B cell (primary cell): ENCODE results near the gene CHST11. TPM values are rescaled to one million over a fixed set of nuclear protein-coding genes. Genes with fewer than 3 reads are reported as not detected.

ENCODE experiments used
- ATAC-seq: fragments of 200-7000 bp; cut with Tn5 transposase; one replicate; pipeline ENCODE4 v1.10.0; 2021; ENCODE audit warnings: low read depth, mild to moderate bottlenecking, moderate number of reproducible peaks, moderate library complexity
- CTCF ChIA-PET: fragments of 350-600 bp; sonication (Branson Sonifier 250); formaldehyde crosslinking; loops from one replicate; lab custom pipeline; 2021; ENCODE audit warnings: antibody characterized with exemption, inconsistent platforms; lab: Charles Lee
- POLR2A ChIA-PET: fragments of 350-600 bp; sonication (Branson Sonifier 250); formaldehyde crosslinking; loops from one replicate; lab custom pipeline; 2021; ENCODE audit warnings: antibody characterized with exemption; lab: Charles Lee
- DNase-seq: peaks from one replicate; pipeline ENCODE4 v3.0.0; 2013
- H2AFZ ChIP-seq: 2 replicates; pipeline ENCODE4 v1.6.1; 2012; ENCODE audit warnings: mild to moderate bottlenecking, low read depth, low read length; ENCODE audit not compliant: insufficient read depth, poor library complexity, severe bottlenecking
- H3K27ac ChIP-seq, 2 donors: 1 replicate in 1 of 2; 2 replicates in 1 of 2; pipeline ENCODE4 v1.5.1; 2012 to 2013; ENCODE audit warnings: low read length in 2 of 2, mild to moderate bottlenecking in 2 of 2, moderate library complexity in 1 of 2
- H3K27me3 ChIP-seq, 4 experiments: fragments of 200-600 bp in 1 of 4; sonication (generic) in 1 of 4; replicated peaks in 1 of 4; 1 replicate in 2 of 4; 2 replicates in 2 of 4; pipeline versions ENCODE4 v1.6.1 to v1.7.0; 2013 to 2016; ENCODE audit warnings: low read length in 3 of 4, mild to moderate bottlenecking in 2 of 4, mixed read lengths in 1 of 4, moderate library complexity in 1 of 4; ENCODE audit not compliant: insufficient read depth in 4 of 4, control insufficient read depth in 3 of 4; ENCODE audit errors: control extremely low read depth in 1 of 4
- H3K36me3 ChIP-seq, 2 experiments: replicated peaks in 1 of 2; 1 replicate in 1 of 2; 2 replicates in 1 of 2; pipeline versions ENCODE4 v1.6.1 to v1.7.1; 2013; ENCODE audit warnings: low read length in 1 of 2; ENCODE audit not compliant: insufficient read depth in 2 of 2, control insufficient read depth in 1 of 2; ENCODE audit errors: control extremely low read depth in 1 of 2, extremely low read depth in 1 of 2
- H3K4me1 ChIP-seq, 2 donors: fragments of 200-600 bp in 1 of 2; sonication (generic) in 1 of 2; 1 replicate in 1 of 2; 2 replicates in 1 of 2; pipeline versions ENCODE4 v1.5.1 to v1.6.1; 2013 to 2017; ENCODE audit warnings: low read length in 2 of 2; ENCODE audit not compliant: control insufficient read depth in 2 of 2, insufficient read depth in 2 of 2
- H3K4me2 ChIP-seq: replicated peaks from 2 replicates; pipeline ENCODE3; 2012; ENCODE audit warnings: mild to moderate bottlenecking, low read depth, low read length; ENCODE audit not compliant: poor library complexity, severe bottlenecking
- H3K4me3 ChIP-seq, 5 experiments: fragments of 200-600 bp in 1 of 5; sonication (generic) in 1 of 5; 1 replicate in 3 of 5; 2 replicates in 2 of 5; pipeline versions ENCODE4 v1.5.1 to v1.7.0; 2011 to 2016; ENCODE audit warnings: low read length in 4 of 5, mild to moderate bottlenecking in 4 of 5, low read depth in 2 of 5, control low read depth in 1 of 5, moderate library complexity in 1 of 5; ENCODE audit not compliant: insufficient read depth in 1 of 5; ENCODE audit errors: control extremely low read depth in 1 of 5, extremely low read depth in 1 of 5
- H3K79me2 ChIP-seq: fragments of 200-600 bp; sonication (generic); one replicate; pipeline ENCODE4 v1.6.0; 2016; ENCODE audit warnings: low read length; ENCODE audit not compliant: control insufficient read depth, insufficient read depth
- H3K9ac ChIP-seq: fragments of 200-600 bp; sonication (generic); 2 replicates; pipeline ENCODE4 v1.6.1; 2017; ENCODE audit warnings: mild to moderate bottlenecking, low read length, moderate library complexity
- H3K9me3 ChIP-seq, 3 donors: one replicate each; pipeline versions ENCODE4 v1.6.1 to v1.7.1; 2013; ENCODE audit warnings: low read length in 2 of 3; ENCODE audit not compliant: control insufficient read depth in 2 of 3, insufficient read depth in 1 of 3; ENCODE audit errors: control extremely low read depth in 1 of 3
- H4K20me1 ChIP-seq: 2 replicates; pipeline ENCODE4 v1.6.0; 2012; ENCODE audit warnings: mild to moderate bottlenecking, low read length; ENCODE audit not compliant: insufficient read depth, control insufficient read depth, poor library complexity, severe bottlenecking
- H3K27ac Mint-ChIP-seq: one replicate; pipeline ENCODE4 v1.8.0; 2021; ENCODE audit warnings: mixed read lengths
- H3K27me3 Mint-ChIP-seq: one replicate; pipeline ENCODE4 v1.8.0; 2021; ENCODE audit warnings: mixed read lengths
- H3K4me1 Mint-ChIP-seq: one replicate; pipeline ENCODE4 v1.8.0; 2021; ENCODE audit warnings: mixed read lengths
- H3K4me3 Mint-ChIP-seq: one replicate; pipeline ENCODE4 v1.8.0; 2021; ENCODE audit warnings: mixed read lengths
- H3K9me3 Mint-ChIP-seq: one replicate; pipeline ENCODE4 v1.8.0; 2022; ENCODE audit warnings: mixed read lengths; ENCODE audit not compliant: insufficient read depth
- EZH2 ChIP-seq: IDR thresholded peaks from 2 replicates; pipeline ENCODE4 v1.6.1; 2012; ENCODE audit warnings: borderline replicate concordance, low read depth, mild to moderate bottlenecking, moderate library complexity, low read length; ENCODE audit not compliant: insufficient read depth, poor library complexity, severe bottlenecking
- WGBS: methylation state at CpG from one replicate; pipeline ENCODE4 v1.1.5; 2013; ENCODE audit warnings: missing lambda C conversion rate; ENCODE audit not compliant: insufficient coverage; 5-methylcytosine and 5-hydroxymethylcytosine counted together
- intact Hi-C: fragments of 100-400 bp; cut with micrococcal nuclease; formaldehyde crosslinking; loops from one replicate; pipeline ENCODE4 v1.10.0; 2022
- polyA plus RNA-seq: library from polyadenylated mRNA; depleted of rRNA; stranded (reverse); fragments of >200 nt; gene quantifications from 2 replicates; pipeline ENCODE4 v1.2.3, GENCODE V29; 2012
- total RNA-seq, 2 donors: library from RNA; stranded (reverse); fragments of 120-200 nt in 1 of 2; gene quantifications; 1 replicate in 1 of 2; 2 replicates in 1 of 2; pipeline versions ENCODE4 v1.2.3 to v1.2.4, GENCODE V29; 2013 to 2022
- TF ChIP-seq, protein P1 (sequence below): fragments of 200-600 bp; IDR thresholded peaks from one replicate; pipeline ENCODE4 v1.8.0; 2022; ENCODE audit warnings: antibody characterized with exemption, mild to moderate bottlenecking

Gene CHST11
- total and polyA plus RNA-seq, 2 donors (not counting 1 experiment from before 2014, with no cell fraction given), result 46.3 to 152 TPM

DNA sequence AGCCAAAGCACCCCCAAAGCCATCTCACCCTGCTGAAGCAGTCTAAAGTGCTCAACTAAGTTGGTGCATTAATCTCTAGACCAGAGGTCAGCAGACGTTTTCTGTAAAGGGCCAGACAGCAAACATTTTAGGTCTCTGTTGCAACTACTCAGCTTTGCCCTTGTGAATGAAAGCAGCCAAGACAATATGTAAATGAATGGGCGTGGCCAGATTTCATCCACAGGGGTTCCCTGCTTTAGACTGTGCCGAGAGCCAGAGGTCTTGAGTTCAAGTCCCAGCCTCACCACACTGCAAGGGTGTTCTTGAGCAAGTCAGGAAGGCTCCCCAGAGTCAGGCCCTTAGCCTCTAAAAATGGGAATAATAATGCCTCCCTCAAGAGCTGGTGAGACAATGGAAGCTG is 166.2 kb downstream of the CHST11 start:
- Histone ChIP-seq H3K4me1 (peaks cover 0 to 6% of the 10 kb centered on the region in 2 donors), H3K79me2 (peaks cover 97% of the 10 kb centered on the region), H2AFZ (no peak overlapping the region), H3K27ac (no peak overlapping the region), H3K36me3 (peaks cover 0 to 10% of the 10 kb centered on the region in 2 experiments), H3K27me3 (no peaks in the 10 kb centered on the region), H3K4me2 (no peak overlapping the region), H3K4me3 (no peak overlapping the region), H3K9me3 (no peaks in the 10 kb centered on the region), H3K9ac (no peak overlapping the region), H4K20me1 (peaks cover 32% of the 10 kb centered on the region)
- Mint-ChIP-seq H3K4me3 (no peak overlapping the region), H3K9me3 (no peaks in the 10 kb centered on the region), H3K27ac (no peak overlapping the region), H3K27me3 (no peaks in the 10 kb centered on the region), H3K4me1 (peaks cover 60% of the 10 kb centered on the region)
- intact Hi-C loops, result no loop called here
- no peak for ATAC-seq
- WGBS, result 86% methylated on average over 3 of the region's 3 CpGs
- ChIA-PET POLR2A (no interaction called here), CTCF (interaction anchor here (0.6 kb wide), 1 partner anchor 263 kb away, joined by 3 read pairs; no protein-coding TSS in a partner anchor)
- TF ChIP-seq EZH2, result no peak
- no peak for DNase-seq

DNA sequence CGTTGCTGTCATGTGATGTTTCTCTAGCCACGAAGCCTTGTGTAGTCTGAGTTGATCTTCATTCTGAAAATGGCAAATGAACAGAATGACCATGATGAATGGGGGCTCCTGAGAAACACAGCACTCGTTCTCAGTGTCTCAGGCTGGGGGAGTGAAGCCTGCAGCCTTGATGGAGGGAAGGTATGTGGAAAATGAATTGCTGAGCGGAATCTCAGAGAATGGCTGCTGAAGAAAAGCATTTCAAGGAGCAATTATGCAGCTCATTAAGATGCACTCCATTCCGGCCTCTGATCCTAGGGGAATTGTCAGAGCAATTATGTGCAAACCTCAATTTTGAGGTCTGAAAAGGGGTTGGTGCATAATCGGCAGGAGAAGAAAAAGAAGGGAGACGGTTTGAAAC is 167.1 kb downstream of the CHST11 start:
- Histone ChIP-seq H3K9me3 (no peaks in the 10 kb centered on the region), H3K4me1 (peaks cover 0 to 12% of the 10 kb centered on the region in 2 donors), H3K79me2 (peaks cover 97% of the 10 kb centered on the region), H4K20me1 (peaks cover 27% of the 10 kb centered on the region), H3K9ac (no peak overlapping the region), H3K27me3 (no peaks in the 10 kb centered on the region), H3K27ac (no peak overlapping the region), H2AFZ (no peak overlapping the region), H3K4me2 (no peak overlapping the region), H3K4me3 (no peak overlapping the region), H3K36me3 (peaks cover 0 to 7% of the 10 kb centered on the region in 2 experiments)
- ChIA-PET CTCF (no interaction called here), POLR2A (no interaction called here)
- H3K27ac Mint-ChIP-seq, result peak overlapping the region; percentile 22
- no peak for DNase-seq
- no peaks in the 10 kb centered on the region for H3K27me3 Mint-ChIP-seq
- WGBS, result 71% methylated on average over 7 of the region's 7 CpGs
- H3K4me3 Mint-ChIP-seq, result no peak overlapping the region
- H3K9me3 Mint-ChIP-seq, result no peaks in the 10 kb centered on the region
- intact Hi-C loops, result no loop called here
- TF ChIP-seq, protein P1, sequence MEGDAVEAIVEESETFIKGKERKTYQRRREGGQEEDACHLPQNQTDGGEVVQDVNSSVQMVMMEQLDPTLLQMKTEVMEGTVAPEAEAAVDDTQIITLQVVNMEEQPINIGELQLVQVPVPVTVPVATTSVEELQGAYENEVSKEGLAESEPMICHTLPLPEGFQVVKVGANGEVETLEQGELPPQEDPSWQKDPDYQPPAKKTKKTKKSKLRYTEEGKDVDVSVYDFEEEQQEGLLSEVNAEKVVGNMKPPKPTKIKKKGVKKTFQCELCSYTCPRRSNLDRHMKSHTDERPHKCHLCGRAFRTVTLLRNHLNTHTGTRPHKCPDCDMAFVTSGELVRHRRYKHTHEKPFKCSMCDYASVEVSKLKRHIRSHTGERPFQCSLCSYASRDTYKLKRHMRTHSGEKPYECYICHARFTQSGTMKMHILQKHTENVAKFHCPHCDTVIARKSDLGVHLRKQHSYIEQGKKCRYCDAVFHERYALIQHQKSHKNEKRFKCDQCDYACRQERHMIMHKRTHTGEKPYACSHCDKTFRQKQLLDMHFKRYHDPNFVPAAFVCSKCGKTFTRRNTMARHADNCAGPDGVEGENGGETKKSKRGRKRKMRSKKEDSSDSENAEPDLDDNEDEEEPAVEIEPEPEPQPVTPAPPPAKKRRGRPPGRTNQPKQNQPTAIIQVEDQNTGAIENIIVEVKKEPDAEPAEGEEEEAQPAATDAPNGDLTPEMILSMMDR, result no peak
- TF ChIP-seq EZH2, result no peak
- peaks cover 59% of the 10 kb centered on the region for H3K4me1 Mint-ChIP-seq
- ATAC-seq, result no peak
